GM13977 (cell line): ENCODE measurements around the gene TRIP6.

Source experiments
- DNase-seq: peaks from one replicate; pipeline ENCODE4 v3.0.0; 2012; ENCODE audit warnings: low spot score
- CTCF ChIP-seq: IDR thresholded peaks from 2 replicates; pipeline ENCODE4 v1.5.1; 2012; ENCODE audit warnings: mild to moderate bottlenecking, control low read depth; ENCODE audit not compliant: insufficient read depth; ENCODE audit errors: extremely low read depth, missing control alignments
- in situ Hi-C: fragments of 300-500 bp; cut with MboI; formaldehyde crosslinking; loops from one replicate; pipeline ENCODE4 v1.12.0; 2022; ENCODE audit warnings: low sequenced_read_pairs, low pct_unique_long_range_greater_than_20kb, mixed read lengths, inconsistent platforms; ENCODE audit not compliant: unreplicated experiment

Gene TRIP6

GRCh38 chr7:100855515-100855914 is 11.7 kb upstream of the TRIP6 start:
- no peak for TF ChIP-seq CTCF
- in situ Hi-C loops = loop anchor here (10.0 kb wide), 1 partner anchor 151 kb away; the partner anchor contains the start of gene POP7
- no peak for DNase-seq

- in situ Hi-C loops = loop anchor here (10.0 kb wide), 1 partner anchor 152 kb away; the partner anchor contains the start of gene POP7
- no peak for DNase-seq
- TF ChIP-seq CTCF = no peak
Observed at GRCh38 chr7:100856871-100857282, 10.3 kb upstream of the TRIP6 start.

GRCh38 chr7:100859856-100860255 is 7.3 kb upstream of the TRIP6 start:
- in situ Hi-C loops = loop anchor here (10.0 kb wide), 1 partner anchor 155 kb away; the partner anchor contains the start of gene POP7
- no peak for DNase-seq
- no peak for TF ChIP-seq CTCF

DNA sequence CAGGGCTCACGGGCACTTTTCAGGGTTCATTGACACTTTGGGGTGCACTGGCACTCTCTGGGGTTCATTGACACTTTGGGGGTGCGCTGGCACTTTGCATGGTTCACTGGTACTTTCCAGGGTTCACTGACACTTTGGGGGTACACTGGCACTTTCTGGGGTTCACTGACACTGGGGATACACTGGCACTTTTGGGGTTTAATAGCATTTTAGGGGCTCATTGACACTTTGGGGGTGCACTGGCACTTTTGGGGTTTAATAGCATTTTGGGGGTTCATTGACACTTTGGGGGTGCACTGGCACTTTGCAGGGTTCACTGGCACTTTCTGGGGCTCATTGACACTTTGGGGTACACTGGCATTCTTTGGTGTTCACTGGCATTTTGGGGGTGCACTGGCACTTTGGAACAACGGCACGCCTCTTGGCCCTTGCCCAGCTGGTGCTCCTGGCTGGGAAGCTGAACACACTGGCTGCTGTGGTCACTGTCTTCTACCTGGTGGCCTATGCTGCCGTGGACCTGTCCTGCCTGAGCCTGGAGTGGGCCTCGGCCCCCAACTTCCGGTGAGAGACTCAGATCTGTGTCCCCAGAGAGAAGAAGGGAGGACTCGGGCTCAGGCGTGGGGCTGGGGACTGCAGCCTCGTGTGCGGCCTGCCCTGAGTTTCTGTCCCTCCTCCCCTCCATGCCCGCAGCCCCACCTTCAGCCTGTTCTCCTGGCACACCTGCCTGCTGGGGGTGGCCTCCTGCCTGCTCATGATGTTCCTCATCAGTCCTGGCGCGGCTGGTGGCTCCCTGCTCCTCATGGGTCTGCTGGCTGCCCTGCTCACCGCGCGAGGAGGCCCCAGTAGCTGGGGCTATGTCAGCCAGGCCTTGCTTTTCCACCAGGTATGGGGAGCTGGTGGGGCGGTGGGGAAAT is 6.2 kb upstream of the TRIP6 start:
- in situ Hi-C loops = no loop called here
- DNase-seq = no peak
- TF ChIP-seq CTCF = no peak

DNA sequence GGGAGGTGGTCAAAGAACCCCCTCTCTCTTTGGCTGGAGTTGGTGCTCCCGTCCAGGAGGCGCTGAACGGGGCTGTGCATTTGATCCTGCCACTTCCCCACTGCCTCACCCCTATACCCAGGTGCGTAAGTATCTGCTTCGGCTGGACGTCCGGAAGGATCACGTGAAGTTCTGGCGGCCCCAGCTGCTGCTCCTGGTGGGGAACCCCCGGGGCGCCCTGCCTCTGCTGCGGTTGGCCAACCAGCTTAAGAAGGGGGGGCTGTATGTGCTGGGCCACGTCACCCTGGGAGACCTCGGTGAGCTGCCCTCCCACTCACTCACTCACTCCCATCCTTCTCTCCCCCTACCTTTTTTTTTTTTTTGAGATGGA is 5.6 kb upstream of the TRIP6 start:
- no peak for TF ChIP-seq CTCF
- DNase-seq = no peak
- in situ Hi-C loops = no loop called here

GRCh38 chr7:100863406-100863950 is 3.7 kb upstream of the TRIP6 start:
- DNase-seq = no peak
- in situ Hi-C loops = no loop called here
- no peak for TF ChIP-seq CTCF
